GM23338 (cell line): ENCODE results near the gene PRDM10.

Source experiments
- CREB1 ChIP-seq: fragments of 250-450 bp; sonication (Bioruptor Pico); IDR thresholded peaks from 2 replicates; pipeline ENCODE4 v1.5.0; 2020; ENCODE audit warnings: low read depth, mild to moderate bottlenecking, moderate library complexity
- CTCF ChIP-seq, 2 experiments: fragments of 200-600 bp in 1 of 2; sonication (generic) in 1 of 2; conservative IDR thresholded peaks; 2 replicates each; pipeline versions ENCODE4 v1.5.1 to v1.6.1; 2016 to 2017; ENCODE audit warnings: antibody characterized with exemption in 2 of 2, low read depth in 2 of 2, mild to moderate bottlenecking in 2 of 2, moderate library complexity in 1 of 2
- ETS1 ChIP-seq: IDR thresholded peaks from 2 replicates; pipeline ENCODE4 v1.6.1; 2016; ENCODE audit warnings: antibody characterized with exemption
- EZH2 ChIP-seq: fragments of 200-600 bp; sonication (generic); IDR thresholded peaks from one replicate; pipeline ENCODE4 v1.8.0; 2017; ENCODE audit warnings: antibody characterized with exemption, mild to moderate bottlenecking, low read depth; ENCODE audit not compliant: unreplicated experiment
- EZH2phosphoT487 ChIP-seq: fragments of 200-600 bp; sonication (generic); IDR thresholded peaks from one replicate; pipeline ENCODE4 v1.8.1; 2018; ENCODE audit warnings: antibody characterized with exemption; ENCODE audit not compliant: unreplicated experiment
- JUNB ChIP-seq: IDR thresholded peaks from one replicate; pipeline ENCODE4 v1.6.1; 2016; ENCODE audit warnings: antibody characterized with exemption; ENCODE audit not compliant: unreplicated experiment
- NANOG ChIP-seq: IDR thresholded peaks from 2 replicates; pipeline ENCODE4 v1.6.1; 2016; ENCODE audit warnings: antibody characterized with exemption, borderline replicate concordance
- POLR2AphosphoS5 ChIP-seq: IDR thresholded peaks from 2 replicates; pipeline ENCODE4 v1.6.1; 2016; ENCODE audit warnings: antibody characterized with exemption, low read depth
- REST ChIP-seq: IDR thresholded peaks from one replicate; pipeline ENCODE4 v1.6.1; 2018; ENCODE audit warnings: antibody characterized with exemption; ENCODE audit not compliant: unreplicated experiment
- STAT1 ChIP-seq: IDR thresholded peaks from one replicate; pipeline ENCODE4 v1.6.1; 2016; ENCODE audit warnings: antibody characterized with exemption; ENCODE audit not compliant: unreplicated experiment
- ZNF114 ChIP-seq: fragments of 250-450 bp; sonication (Bioruptor Pico); IDR thresholded peaks from 2 replicates; pipeline ENCODE4 v1.5.0; 2020; ENCODE audit warnings: mild to moderate bottlenecking, moderate library complexity
- ZNF331 ChIP-seq: fragments of 250-450 bp; sonication (Bioruptor Pico); IDR thresholded peaks from 2 replicates; pipeline ENCODE4 v1.5.0; 2020; ENCODE audit warnings: low read depth, mild to moderate bottlenecking, moderate library complexity
- ZNF462 ChIP-seq: fragments of 250-450 bp; sonication (Bioruptor Pico); IDR thresholded peaks from 2 replicates; pipeline ENCODE4 v1.5.0; 2020; ENCODE audit warnings: mild to moderate bottlenecking, moderate library complexity

GRCh38 chr11:130040281-130040940 lies 37.8 kb upstream of the PRDM10 start:
- TF ChIP-seq CTCF (conservative IDR thresholded peaks at IDR 0.05; ENCODE audit: low read depth in 2 of 2) (no peak), EZH2phosphoT487 (no peak), EZH2 (no peak), CREB1 (CRISPR knock-in tag) (no peak), POLR2AphosphoS5 (no peak), ZNF331 (CRISPR knock-in tag) (no peak), JUNB (no peak), REST (no peak), ZNF114 (no peak), ZNF462 (CRISPR knock-in tag) (no peak), ETS1 (no peak), STAT1 (no peak), NANOG (no peak)
